H1 (cell line): ENCODE data around the gene ZNF318. TPM values are rescaled to one million over a fixed set of nuclear protein-coding genes. Genes with fewer than 3 reads are reported as not detected.
"Not testable (repeated sequence)": the region's sequence is repeated elsewhere in the genome, so short reads cannot be mapped to it uniquely, and the experiment has no call there.

Experiments used
- CTCF ChIA-PET: fragments of 300-600 bp; sonication (Branson Sonifier 250); formaldehyde crosslinking; loops from one replicate; lab custom pipeline; 2021; ENCODE audit not compliant: partially characterized antibody; lab: Charles Lee
- POLR2A ChIA-PET: fragments of 300-600 bp; sonication (Branson Sonifier 250); formaldehyde crosslinking; loops from one replicate; lab custom pipeline; 2021; ENCODE audit warnings: inconsistent platforms; ENCODE audit not compliant: partially characterized antibody; lab: Charles Lee
- DNase-seq, 2 experiments: peaks; one replicate each; pipeline versions ENCODE4 v3.0.0 to v3.0.0-alpha.2; 2010 to 2022; ENCODE audit warnings: low spot score in 2 of 2, low read depth in 1 of 2, mixed read lengths in 1 of 2
- FAIRE-seq: peaks from 2 replicates; lab custom pipeline; 2011; peaks lifted over from hg19 to GRCh38; lab: Jason Lieb, UNC
- H2AFZ ChIP-seq: 2 replicates; pipeline ENCODE4 v1.8.1; 2012; ENCODE audit warnings: low read length, inconsistent platforms
- H2AK5ac ChIP-seq: 2 replicates; pipeline ENCODE4 v1.6.1; 2013; ENCODE audit warnings: low read depth, low read length
- H2BK120ac ChIP-seq: replicated peaks from 2 replicates; pipeline ENCODE3; 2013; ENCODE audit warnings: low read depth, low read length, inconsistent platforms
- H2BK12ac ChIP-seq: 2 replicates; pipeline ENCODE4 v1.6.1; 2013; ENCODE audit warnings: low read depth, low read length
- H2BK15ac ChIP-seq: 2 replicates; pipeline ENCODE4 v1.6.1; 2013; ENCODE audit warnings: low read length
- H2BK20ac ChIP-seq: 2 replicates; pipeline ENCODE4 v1.6.1; 2013; ENCODE audit warnings: low read length
- H2BK5ac ChIP-seq: 2 replicates; pipeline ENCODE4 v1.6.1; 2013; ENCODE audit warnings: low read depth, low read length
- H3K14ac ChIP-seq: 2 replicates; pipeline ENCODE4 v1.6.1; 2013; ENCODE audit warnings: inconsistent platforms; ENCODE audit not compliant: insufficient read length
- H3K18ac ChIP-seq: 2 replicates; pipeline ENCODE4 v1.6.1; 2013; ENCODE audit warnings: low read length; ENCODE audit errors: extremely low read depth
- H3K23ac ChIP-seq: 2 replicates; pipeline ENCODE4 v1.6.1; 2013; ENCODE audit warnings: inconsistent platforms; ENCODE audit not compliant: insufficient read length
- H3K23me2 ChIP-seq: 2 replicates; pipeline ENCODE4 v1.6.1; 2013; ENCODE audit warnings: low read depth, low read length
- H3K27ac ChIP-seq: 2 replicates; pipeline ENCODE4 v1.6.1; 2011; ENCODE audit warnings: low read depth, low read length, inconsistent platforms
- H3K27me3 ChIP-seq, 4 experiments: replicated peaks in 1 of 4; 1 replicate in 1 of 4; 2 replicates in 3 of 4; pipeline versions ENCODE4 v1.6.1 to v1.8.1; 2011 to 2013; ENCODE audit warnings: low read length in 3 of 4, mild to moderate bottlenecking in 3 of 4, inconsistent platforms in 2 of 4, mixed read lengths in 2 of 4, moderate library complexity in 1 of 4; ENCODE audit not compliant: control insufficient read depth in 3 of 4, insufficient read depth in 3 of 4; ENCODE audit errors: extremely low read depth in 1 of 4
- H3K36me3 ChIP-seq, 4 experiments: 2 replicates each; pipeline versions ENCODE4 v1.6.1 to v1.8.1; 2011 to 2013; ENCODE audit warnings: mild to moderate bottlenecking in 4 of 4, low read length in 3 of 4, moderate library complexity in 2 of 4, control low read depth in 1 of 4, inconsistent platforms in 1 of 4; ENCODE audit not compliant: insufficient read depth in 4 of 4, control insufficient read depth in 2 of 4
- H3K4ac ChIP-seq: replicated peaks from 2 replicates; pipeline ENCODE3; 2013; ENCODE audit warnings: low read length, low read depth, mixed read lengths, inconsistent platforms; ENCODE audit not compliant: insufficient read length
- H3K4me1 ChIP-seq, 4 experiments: replicated peaks in 1 of 4; 1 replicate in 1 of 4; 2 replicates in 3 of 4; pipeline versions ENCODE4 v1.6.1 to v1.8.1; 2011 to 2013; ENCODE audit warnings: low read length in 3 of 4, inconsistent platforms in 2 of 4, mixed read lengths in 1 of 4; ENCODE audit not compliant: insufficient read depth in 4 of 4, control insufficient read depth in 3 of 4
- H3K4me2 ChIP-seq, 2 experiments: 2 replicates each; pipeline versions ENCODE4 v1.6.1 to v1.8.1; 2011 to 2013; ENCODE audit warnings: low read depth in 2 of 2, low read length in 2 of 2, control low read depth in 1 of 2, inconsistent platforms in 1 of 2, mild to moderate bottlenecking in 1 of 2; ENCODE audit not compliant: insufficient read depth in 1 of 2
- H3K4me3 ChIP-seq, 4 experiments: fragments of 200-600, 300-600 bp in 1 of 4; sonication (generic), shearing (Covaris generic), sonication (Bioruptor Twin) in 1 of 4; 2 replicates each; pipeline versions ENCODE4 v1.5.1 to v1.8.1; 2011 to 2016; ENCODE audit warnings: low read length in 4 of 4, low read depth in 3 of 4, control low read depth in 2 of 4, inconsistent platforms in 2 of 4, mild to moderate bottlenecking in 2 of 4, mixed read lengths in 1 of 4, moderate library complexity in 1 of 4; ENCODE audit not compliant: insufficient read depth in 2 of 4; ENCODE audit errors: extremely low read depth in 1 of 4
- H3K56ac ChIP-seq: replicated peaks from 2 replicates; pipeline ENCODE3; 2013; ENCODE audit warnings: low read depth, mild to moderate bottlenecking, mixed read lengths, low read length, inconsistent platforms; ENCODE audit not compliant: insufficient read length
- H3K79me1 ChIP-seq: 2 replicates; pipeline ENCODE4 v1.6.1; 2013; ENCODE audit warnings: low read depth, low read length, control low read depth
- H3K79me2 ChIP-seq, 2 experiments: 2 replicates each; pipeline versions ENCODE4 v1.6.1 to v1.8.1; 2012 to 2013; ENCODE audit warnings: low read length in 2 of 2, mild to moderate bottlenecking in 2 of 2, inconsistent platforms in 1 of 2; ENCODE audit not compliant: insufficient read depth in 2 of 2, control insufficient read depth in 1 of 2
- H3K9ac ChIP-seq, 4 experiments: replicated peaks in 1 of 4; 1 replicate in 1 of 4; 2 replicates in 3 of 4; pipeline versions ENCODE4 v1.6.1 to v1.8.1; 2011 to 2013; ENCODE audit warnings: low read depth in 3 of 4, low read length in 3 of 4, control low read depth in 2 of 4, mild to moderate bottlenecking in 2 of 4, moderate library complexity in 2 of 4, inconsistent platforms in 1 of 4; ENCODE audit errors: extremely low read depth in 1 of 4
- H3K9me3 ChIP-seq, 2 experiments: 2 replicates each; pipeline versions ENCODE4 v1.6.1 to v1.8.1; 2012 to 2013; ENCODE audit warnings: mild to moderate bottlenecking in 2 of 2, moderate library complexity in 2 of 2, control low read depth in 1 of 2, inconsistent platforms in 1 of 2, low read depth in 1 of 2, low read length in 1 of 2, mixed read lengths in 1 of 2; ENCODE audit not compliant: insufficient read depth in 2 of 2
- H4K20me1 ChIP-seq, 2 experiments: replicated peaks in 1 of 2; 2 replicates each; pipeline versions ENCODE3 to v1.8.1; 2011 to 2013; ENCODE audit warnings: inconsistent platforms in 2 of 2, low read length in 2 of 2, mild to moderate bottlenecking in 1 of 2; ENCODE audit not compliant: insufficient read depth in 2 of 2, control insufficient read depth in 1 of 2
- H4K5ac ChIP-seq: 2 replicates; pipeline ENCODE4 v1.6.1; 2013; ENCODE audit warnings: low read length, low read depth, mixed read lengths, inconsistent platforms; ENCODE audit not compliant: insufficient read length
- H4K8ac ChIP-seq: 2 replicates; pipeline ENCODE4 v1.8.0; 2013; ENCODE audit warnings: mild to moderate bottlenecking, moderate library complexity, low read length, inconsistent platforms; ENCODE audit not compliant: insufficient read depth; ENCODE audit errors: extremely low read depth
- H4K91ac ChIP-seq: replicated peaks from 2 replicates; pipeline ENCODE3; 2013; ENCODE audit warnings: low read length, mixed read lengths, inconsistent platforms; ENCODE audit not compliant: insufficient read length
- WGBS, 2 experiments: shearing (Covaris generic) in 1 of 2; methylation state at CpG; one replicate each; pipeline versions ENCODE4 v1.1.6 to v1.1.7; 2013 to 2015; ENCODE audit warnings: low lambda C conversion rate in 2 of 2, mixed read lengths in 2 of 2, inconsistent platforms in 1 of 2, low coverage in 1 of 2, missing lambda C conversion rate in 1 of 2; ENCODE audit not compliant: insufficient replicate concordance in 2 of 2, insufficient coverage in 1 of 2, insufficient read length in 1 of 2; ENCODE audit errors: extremely low coverage in 1 of 2, missing lambda C conversion rate in 1 of 2; 5-methylcytosine and 5-hydroxymethylcytosine counted together
- polyA plus RNA-seq, 7 experiments: library from polyadenylated mRNA; depleted of rRNA in 3 of 7; stranded (reverse) in 5 of 7; unstranded in 2 of 7; fragments of >200 nt in 5 of 7; fragments of 200-250 nt in 2 of 7; gene quantifications; 1 replicate in 5 of 7; 2 replicates in 1 of 7; 4 replicates in 1 of 7; pipeline versions ENCODE4 v1.2.1 to v1.2.3, GENCODE V29; 2011 to 2013; ENCODE audit warnings: missing spikeins in 2 of 7, mixed read lengths in 2 of 7
- total RNA-seq: library from RNA; stranded (reverse); fragmentation: NEBNext Ultra II Directional; extraction: Animal tissue kit (Norgen Biotek cat#: 25700); gene quantifications from 2 replicates; pipeline ENCODE4 v1.2.1, GENCODE V29; 2021

Gene ZNF318
- total and polyA plus RNA-seq, 2 of the 8 experiments (the other 6 are each of a cell fraction or from before 2014, with no cell fraction given), result 10.2 to 22.1 TPM

DNA sequence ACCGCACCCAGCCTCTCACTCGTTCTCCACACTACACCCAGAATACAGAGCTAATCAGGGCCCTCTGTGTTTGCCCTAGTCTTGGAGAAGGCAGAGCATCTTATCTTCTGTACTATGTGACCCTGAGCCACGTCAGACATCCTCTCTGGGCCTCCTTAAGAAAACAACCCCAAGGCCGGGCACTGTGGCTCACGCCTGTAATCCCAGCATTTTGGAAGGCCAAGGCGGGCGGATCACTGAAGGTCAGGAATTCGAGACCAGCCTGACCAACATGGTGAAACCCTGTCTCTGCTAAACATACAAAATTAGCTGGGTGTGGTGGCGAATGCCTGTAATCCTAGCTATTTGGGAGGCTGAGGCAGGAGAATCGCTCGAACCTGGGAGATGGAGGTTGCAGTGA is 66.4 kb downstream of the ZNF318 start:
- WGBS, 2 experiments, result 87% methylated on average over 11 of the region's 11 CpGs; no CpG with 5 or more reads in 1 of the 2 experiments
- H3K27ac ChIP-seq, FAIRE-seq: not testable (repeated sequence)

More for the DNA sequence above, 66.4 kb downstream of the ZNF318 start:
- not testable (repeated sequence) for H2BK5ac ChIP-seq, H3K23ac ChIP-seq, H3K23me2 ChIP-seq, H3K79me1 ChIP-seq, H4K20me1 ChIP-seq, H2AFZ ChIP-seq, H4K8ac ChIP-seq, H3K14ac ChIP-seq, H3K9me3 ChIP-seq, H4K91ac ChIP-seq, H2BK20ac ChIP-seq, H3K27me3 ChIP-seq, H3K4me3 ChIP-seq, H2BK120ac ChIP-seq, H2BK15ac ChIP-seq, H3K79me2 ChIP-seq, H2AK5ac ChIP-seq, H4K5ac ChIP-seq, H3K56ac ChIP-seq, H3K4me1 ChIP-seq, DNase-seq, H3K18ac ChIP-seq, H3K36me3 ChIP-seq, H3K9ac ChIP-seq, H3K4me2 ChIP-seq, H3K4ac ChIP-seq, H2BK12ac ChIP-seq
- CTCF ChIA-PET, result interaction anchor here (0.6 to 1.6 kb wide), 7 partner anchors 10 to 53 kb away, joined by 3 to 5 read pairs (median 3); no protein-coding TSS in a partner anchor
- POLR2A ChIA-PET, result interaction anchor here (0.8 to 1.2 kb wide), 3 partner anchors 11 to 127 kb away, joined by 3 to 4 read pairs (median 3); no protein-coding TSS in a partner anchor
